HEK293T (cell line): ENCODE results near the gene MYEOV.

ENCODE experiments used
- CTCF ChIA-PET: fragments of 350-600 bp; formaldehyde crosslinking; extraction: SDS; loops from one replicate; lab custom pipeline; 2021; ENCODE audit warnings: antibody characterized with exemption, inconsistent platforms; lab: Yijun Ruan, JAX
- POLR2A ChIA-PET: fragments of 350-600 bp; formaldehyde crosslinking; extraction: SDS; loops from one replicate; lab custom pipeline; 2020; ENCODE audit warnings: antibody characterized with exemption, inconsistent platforms; lab: Yijun Ruan, JAX
- DNase-seq: peaks from one replicate; pipeline ENCODE4 v3.0.0; 2012; ENCODE audit warnings: mixed read lengths; ENCODE audit errors: extremely low spot score
- ARNT ChIP-seq: fragments of 450-650 bp; IDR thresholded peaks from 2 replicates; pipeline ENCODE4 v1.6.1; 2017; ENCODE audit warnings: mild to moderate bottlenecking
- BHLHE40 ChIP-seq: fragments of 450-650 bp; IDR thresholded peaks from 2 replicates; pipeline ENCODE4 v1.6.1; 2016; ENCODE audit warnings: mild to moderate bottlenecking, moderate library complexity, borderline replicate concordance
- CTBP1 ChIP-seq: fragments of 450-650 bp; IDR thresholded peaks from 2 replicates; pipeline ENCODE4 v1.6.1; 2016; ENCODE audit warnings: borderline replicate concordance
- ELF4 ChIP-seq: fragments of 450-650 bp; IDR thresholded peaks from 2 replicates; pipeline ENCODE4 v1.6.1; 2017; ENCODE audit warnings: antibody characterized with exemption
- FOXA1 ChIP-seq: fragments of 450-650 bp; IDR thresholded peaks from 2 replicates; pipeline ENCODE4 v1.6.1; 2016; ENCODE audit warnings: mild to moderate bottlenecking
- FOXK2 ChIP-seq: fragments of 450-650 bp; IDR thresholded peaks from 2 replicates; pipeline ENCODE4 v1.6.1; 2016; ENCODE audit warnings: mild to moderate bottlenecking
- FOXM1 ChIP-seq: fragments of 450-650 bp; IDR thresholded peaks from 2 replicates; pipeline ENCODE4 v1.6.1; 2017; ENCODE audit warnings: mild to moderate bottlenecking, borderline replicate concordance
- HDGF ChIP-seq: fragments of 450-650 bp; IDR thresholded peaks from 2 replicates; pipeline ENCODE4 v1.6.1; 2017; ENCODE audit warnings: antibody characterized with exemption, borderline replicate concordance
- L3MBTL2 ChIP-seq: fragments of 450-650 bp; conservative IDR thresholded peaks from 2 replicates; pipeline ENCODE4 v1.6.1; 2016; ENCODE audit warnings: mild to moderate bottlenecking
- LEF1 ChIP-seq: fragments of 450-650 bp; IDR thresholded peaks from 2 replicates; pipeline ENCODE4 v1.6.1; 2017; ENCODE audit warnings: mild to moderate bottlenecking, borderline replicate concordance
- NFRKB ChIP-seq: fragments of 450-650 bp; IDR thresholded peaks from 2 replicates; pipeline ENCODE4 v1.6.1; 2016; ENCODE audit warnings: mild to moderate bottlenecking, moderate library complexity
- PKNOX1 ChIP-seq: fragments of 450-650 bp; IDR thresholded peaks from 2 replicates; pipeline ENCODE4 v1.6.1; 2016
- SP1 ChIP-seq: fragments of 450-650 bp; IDR thresholded peaks from 2 replicates; pipeline ENCODE4 v1.6.1; 2017
- SUZ12 ChIP-seq: fragments of 450-650 bp; IDR thresholded peaks from 2 replicates; pipeline ENCODE4 v1.6.1; 2016; ENCODE audit warnings: mild to moderate bottlenecking
- TARDBP ChIP-seq: fragments of 450-650 bp; IDR thresholded peaks from 2 replicates; pipeline ENCODE4 v1.6.1; 2016
- ZNF384 ChIP-seq: fragments of 450-650 bp; IDR thresholded peaks from 2 replicates; pipeline ENCODE4 v1.6.1; 2016

The MYEOV gene

GRCh38 chr11:69265210-69265609 lies 28.7 kb upstream of the MYEOV start:
- CTCF ChIA-PET, result no interaction called here
- TF ChIP-seq FOXK2, result no peak
- TF ChIP-seq BHLHE40, result no peak
- TF ChIP-seq CTBP1, result no peak

GRCh38 chr11:69265911-69266510 lies 27.9 kb upstream of the MYEOV start:
- POLR2A ChIA-PET, result no interaction called here
- DNase-seq, result no peak
- TF ChIP-seq SP1 (no peak), TARDBP (no peak), BHLHE40 (no peak), FOXK2 (no peak), NFRKB (no peak), LEF1 (no peak), PKNOX1 (no peak), SUZ12 (no peak), ELF4 (no peak), ZNF384 (no peak), L3MBTL2 (no peak), ARNT (no peak), FOXM1 (no peak), CTBP1 (no peak)
- CTCF ChIA-PET, result no interaction called here

More at GRCh38 chr11:69265210-69265609, 28.7 kb upstream of the MYEOV start:
- POLR2A ChIA-PET, result no interaction called here
- DNase-seq, result no peak

- DNase-seq, result no peak
- ChIA-PET CTCF (no interaction called here), POLR2A (no interaction called here)
- TF ChIP-seq LEF1 (no peak), FOXK2 (no peak), HDGF (no peak), SUZ12 (no peak), FOXA1 (no peak), FOXM1 (no peak), L3MBTL2 (no peak), PKNOX1 (no peak), ZNF384 (no peak), CTBP1 (no peak), BHLHE40 (no peak), ELF4 (no peak), ARNT (no peak), SP1 (no peak)
These were observed 26.6 kb upstream of the MYEOV start for GRCh38 chr11:69267395-69267805.

GRCh38 chr11:69268911-69269310 lies 25.0 kb upstream of the MYEOV start:
- CTCF ChIA-PET, result no interaction called here
- no peak for DNase-seq
- POLR2A ChIA-PET, result no interaction called here
- TF ChIP-seq BHLHE40 (no peak), HDGF (no peak), PKNOX1 (no peak), NFRKB (no peak), ELF4 (no peak), ARNT (no peak), FOXA1 (no peak), TARDBP (no peak), ZNF384 (no peak), FOXM1 (no peak)

GRCh38 chr11:69269388-69269787 lies 24.6 kb upstream of the MYEOV start:
- no peak for DNase-seq
- POLR2A ChIA-PET, result no interaction called here
- no peak for TF ChIP-seq BHLHE40
- TF ChIP-seq LEF1, result no peak
- TF ChIP-seq FOXK2, result no peak
- no peak for TF ChIP-seq SUZ12
- TF ChIP-seq SP1, result no peak
- TF ChIP-seq CTBP1, result no peak
- TF ChIP-seq NFRKB, result no peak
- TF ChIP-seq L3MBTL2, result no peak
- no peak for TF ChIP-seq ZNF384
- TF ChIP-seq ELF4, result no peak
- no peak for TF ChIP-seq HDGF
- no peak for TF ChIP-seq FOXM1
- no peak for TF ChIP-seq ARNT
- no peak for TF ChIP-seq TARDBP
- no peak for TF ChIP-seq PKNOX1
- no peak for TF ChIP-seq FOXA1
- CTCF ChIA-PET, result no interaction called here

- no peak for DNase-seq
- TF ChIP-seq BHLHE40 (no peak), ELF4 (no peak), ZNF384 (no peak), SUZ12 (no peak), HDGF (no peak), PKNOX1 (no peak), FOXK2 (no peak), FOXA1 (no peak), LEF1 (no peak)
- ChIA-PET CTCF (no interaction called here), POLR2A (no interaction called here)
These were observed 23.8 kb upstream of the MYEOV start for GRCh38 chr11:69269926-69270697.
